Neural cell (in vitro differentiated cells): Measurements from ENCODE around the gene WDR20. TPM values are rescaled to one million over a fixed set of nuclear protein-coding genes. Genes with fewer than 3 reads are reported as not detected.

Experiments
- H2AFZ ChIP-seq: fragments of 200-600, 300-800 bp; sonication (generic), shearing (Covaris generic); 2 replicates; pipeline ENCODE4 v1.6.0; 2014; ENCODE audit warnings: low read depth, mild to moderate bottlenecking, antibody characterized with exemption, low read length, moderate library complexity
- H3F3A ChIP-seq: fragments of 200-600 bp; shearing (Covaris generic); 2 replicates; pipeline ENCODE4 v1.6.1; 2016; ENCODE audit warnings: mild to moderate bottlenecking, moderate library complexity, mixed read lengths, antibody characterized with exemption, low read length; ENCODE audit not compliant: insufficient read depth, poor library complexity, severe bottlenecking
- H3K27ac ChIP-seq: fragments of 200-600, 300-800 bp; sonication (generic), shearing (Covaris generic); 2 replicates; pipeline ENCODE4 v1.5.1; 2014; ENCODE audit warnings: mild to moderate bottlenecking, low read length, moderate library complexity
- H3K27me3 ChIP-seq: fragments of 300-800, 200-600 bp; sonication (generic), shearing (Covaris generic); 2 replicates; pipeline ENCODE4 v1.6.0; 2014; ENCODE audit warnings: mild to moderate bottlenecking, low read depth, low read length, moderate library complexity; ENCODE audit not compliant: insufficient read depth
- H3K36me3 ChIP-seq: fragments of 300-800, 200-600 bp; sonication (generic), shearing (Covaris generic); 2 replicates; pipeline ENCODE4 v1.5.1; 2014; ENCODE audit warnings: mild to moderate bottlenecking, antibody characterized with exemption, low read length, moderate library complexity; ENCODE audit not compliant: insufficient read depth
- H3K4me2 ChIP-seq: fragments of 300-800, 200-600 bp; sonication (generic), shearing (Covaris generic); 2 replicates; pipeline ENCODE4 v1.6.0; 2014; ENCODE audit warnings: mild to moderate bottlenecking, low read length
- H3K4me3 ChIP-seq: fragments of 300-800, 200-600 bp; sonication (generic), shearing (Covaris generic); 2 replicates; pipeline ENCODE4 v1.5.1; 2014; ENCODE audit warnings: mild to moderate bottlenecking, low read length, moderate library complexity
- H3K79me2 ChIP-seq: fragments of 200-600 bp; shearing (Covaris generic); replicated peaks from 2 replicates; pipeline ENCODE4 v1.6.0; 2014; ENCODE audit warnings: mild to moderate bottlenecking, low read length, moderate library complexity; ENCODE audit not compliant: insufficient read depth
- H3K9ac ChIP-seq: fragments of 300-800, 200-600 bp; sonication (generic), shearing (Covaris generic); 2 replicates; pipeline ENCODE4 v1.6.1; 2016; ENCODE audit warnings: mild to moderate bottlenecking, low read length, mixed read lengths
- H3K9me2 ChIP-seq: fragments of 200-600 bp; shearing (Covaris generic); 2 replicates; pipeline ENCODE4 v1.6.1; 2016; ENCODE audit warnings: mild to moderate bottlenecking, low read length, mixed read lengths; ENCODE audit not compliant: insufficient read depth
- H3K9me3 ChIP-seq: fragments of 200-600, 300-800 bp; sonication (generic), shearing (Covaris generic); 2 replicates; pipeline ENCODE4 v1.6.1; 2016; ENCODE audit warnings: mild to moderate bottlenecking, mixed run types, low read length, moderate library complexity, mixed read lengths
- H4K20me1 ChIP-seq: fragments of 200-600 bp; shearing (Covaris generic); 2 replicates; pipeline ENCODE4 v1.6.1; 2016; ENCODE audit warnings: mild to moderate bottlenecking, mixed run types; ENCODE audit not compliant: insufficient read depth
- EP300 ChIP-seq: fragments of 450-650 bp; conservative IDR thresholded peaks from 2 replicates; pipeline ENCODE4 v1.6.1; 2014; ENCODE audit warnings: antibody characterized with exemption, mild to moderate bottlenecking, moderate library complexity; ENCODE audit not compliant: poor library complexity, severe bottlenecking
- EZH2 ChIP-seq: fragments of 200-600, 300-800 bp; shearing (Covaris generic), sonication (generic); IDR thresholded peaks from 2 replicates; pipeline ENCODE4 v1.6.1; 2014; ENCODE audit warnings: antibody characterized with exemption, low read length, borderline replicate concordance, mild to moderate bottlenecking; ENCODE audit not compliant: insufficient read depth, poor library complexity, severe bottlenecking
- MXI1 ChIP-seq: fragments of 450-650 bp; conservative IDR thresholded peaks from 2 replicates; pipeline ENCODE4 v1.6.1; 2014; ENCODE audit warnings: antibody characterized with exemption, mild to moderate bottlenecking; ENCODE audit not compliant: poor library complexity, severe bottlenecking
- POLR2AphosphoS5 ChIP-seq: IDR thresholded peaks from 2 replicates; pipeline ENCODE4 v1.6.1; 2012
- RAD21 ChIP-seq: fragments of 450-650 bp; conservative IDR thresholded peaks from 2 replicates; pipeline ENCODE4 v1.6.1; 2014; ENCODE audit warnings: antibody characterized with exemption, mild to moderate bottlenecking, moderate library complexity
- REST ChIP-seq: IDR thresholded peaks from 2 replicates; pipeline ENCODE4 v1.6.1; 2012; ENCODE audit warnings: borderline replicate concordance
- SMC3 ChIP-seq: fragments of 450-650 bp; conservative IDR thresholded peaks from 2 replicates; pipeline ENCODE4 v1.6.1; 2014; ENCODE audit warnings: antibody characterized with exemption, mild to moderate bottlenecking, moderate library complexity; ENCODE audit not compliant: poor library complexity
- TAF1 ChIP-seq: IDR thresholded peaks from 2 replicates; pipeline ENCODE4 v1.6.1; 2012; ENCODE audit warnings: low read depth
- polyA plus RNA-seq: library from polyadenylated mRNA; depleted of rRNA; stranded (reverse); fragments of >200 nt; gene quantifications from 2 replicates; pipeline ENCODE4 v1.2.3, GENCODE V29; 2014
- TF ChIP-seq, protein P1 (sequence below): fragments of 450-650 bp; IDR thresholded peaks from 2 replicates; pipeline ENCODE4 v1.5.1; 2014; ENCODE audit warnings: antibody characterized with exemption, mild to moderate bottlenecking, moderate library complexity; ENCODE audit not compliant: poor library complexity, severe bottlenecking

WDR20 gene
- polyA plus RNA-seq, 1 donor from 2014 or later, result 28.6 TPM

DNA sequence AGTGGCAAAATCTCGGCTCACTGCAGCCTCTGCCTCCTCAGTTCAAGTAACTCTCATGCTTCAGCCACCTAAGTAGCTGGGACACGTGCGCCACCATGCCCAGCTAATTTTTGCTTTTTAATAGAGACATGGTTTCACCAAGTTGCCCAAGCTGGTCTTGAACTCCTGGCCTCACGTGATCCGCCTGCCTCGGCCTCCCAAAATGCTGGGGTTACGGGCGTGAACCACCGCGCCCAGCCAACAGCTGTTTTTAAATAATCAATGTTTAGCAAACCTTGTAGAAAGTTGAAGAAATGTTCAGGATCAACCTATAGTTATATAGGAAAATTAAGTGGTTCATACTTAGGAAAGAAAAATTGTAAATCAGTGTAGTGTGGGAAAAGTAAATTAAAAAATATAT is 46.9 kb upstream of the WDR20 start:
- H2AFZ ChIP-seq, result no peak overlapping the region
- no peak overlapping the region for H3K9ac ChIP-seq
- no peaks in the 10 kb centered on the region for H4K20me1 ChIP-seq
- no peaks in the 10 kb centered on the region for H3K79me2 ChIP-seq
- H3K4me2 ChIP-seq, result no peak overlapping the region
- H3K27ac ChIP-seq, result no peak overlapping the region
- H3K27me3 ChIP-seq, result no peaks in the 10 kb centered on the region
- TF ChIP-seq EP300 (no peak), REST (no peak), TAF1 (no peak), POLR2AphosphoS5 (no peak), SMC3 (no peak), MXI1 (no peak), EZH2 (no peak), RAD21 (no peak)
- TF ChIP-seq, protein P1, sequence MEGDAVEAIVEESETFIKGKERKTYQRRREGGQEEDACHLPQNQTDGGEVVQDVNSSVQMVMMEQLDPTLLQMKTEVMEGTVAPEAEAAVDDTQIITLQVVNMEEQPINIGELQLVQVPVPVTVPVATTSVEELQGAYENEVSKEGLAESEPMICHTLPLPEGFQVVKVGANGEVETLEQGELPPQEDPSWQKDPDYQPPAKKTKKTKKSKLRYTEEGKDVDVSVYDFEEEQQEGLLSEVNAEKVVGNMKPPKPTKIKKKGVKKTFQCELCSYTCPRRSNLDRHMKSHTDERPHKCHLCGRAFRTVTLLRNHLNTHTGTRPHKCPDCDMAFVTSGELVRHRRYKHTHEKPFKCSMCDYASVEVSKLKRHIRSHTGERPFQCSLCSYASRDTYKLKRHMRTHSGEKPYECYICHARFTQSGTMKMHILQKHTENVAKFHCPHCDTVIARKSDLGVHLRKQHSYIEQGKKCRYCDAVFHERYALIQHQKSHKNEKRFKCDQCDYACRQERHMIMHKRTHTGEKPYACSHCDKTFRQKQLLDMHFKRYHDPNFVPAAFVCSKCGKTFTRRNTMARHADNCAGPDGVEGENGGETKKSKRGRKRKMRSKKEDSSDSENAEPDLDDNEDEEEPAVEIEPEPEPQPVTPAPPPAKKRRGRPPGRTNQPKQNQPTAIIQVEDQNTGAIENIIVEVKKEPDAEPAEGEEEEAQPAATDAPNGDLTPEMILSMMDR, result no peak
- no peak overlapping the region for H3K4me3 ChIP-seq
- no peaks in the 10 kb centered on the region for H3F3A ChIP-seq
- no peaks in the 10 kb centered on the region for H3K36me3 ChIP-seq
- no peaks in the 10 kb centered on the region for H3K9me2 ChIP-seq
- no peaks in the 10 kb centered on the region for H3K9me3 ChIP-seq

- Histone ChIP-seq H2AFZ (no peak overlapping the region), H3F3A (no peaks in the 10 kb centered on the region), H3K79me2 (no peaks in the 10 kb centered on the region), H3K36me3 (no peaks in the 10 kb centered on the region), H3K4me2 (no peak overlapping the region), H3K27me3 (no peaks in the 10 kb centered on the region), H3K9me3 (no peaks in the 10 kb centered on the region), H3K9ac (no peak overlapping the region), H4K20me1 (no peaks in the 10 kb centered on the region), H3K27ac (no peak overlapping the region), H3K4me3 (no peak overlapping the region), H3K9me2 (no peaks in the 10 kb centered on the region)
- no peak for TF ChIP-seq POLR2AphosphoS5
- TF ChIP-seq EZH2, result no peak
- no peak for TF ChIP-seq MXI1
- no peak for TF ChIP-seq EP300
- TF ChIP-seq, protein P1, result no peak
- no peak for TF ChIP-seq SMC3
- no peak for TF ChIP-seq TAF1
- no peak for TF ChIP-seq RAD21
- TF ChIP-seq REST, result no peak
These were observed 45.6 kb upstream of the WDR20 start for GRCh38 chr14:102094101-102094500.
